Islet of Langerhans (tissue), 1 donor: Measurements from ENCODE around the gene ATG4C.

Experiments
- FAIRE-seq: peaks from one replicate; lab custom pipeline; 2011; peaks lifted over from hg19 to GRCh38; lab: Jason Lieb, UNC

Gene ATG4C

DNA sequence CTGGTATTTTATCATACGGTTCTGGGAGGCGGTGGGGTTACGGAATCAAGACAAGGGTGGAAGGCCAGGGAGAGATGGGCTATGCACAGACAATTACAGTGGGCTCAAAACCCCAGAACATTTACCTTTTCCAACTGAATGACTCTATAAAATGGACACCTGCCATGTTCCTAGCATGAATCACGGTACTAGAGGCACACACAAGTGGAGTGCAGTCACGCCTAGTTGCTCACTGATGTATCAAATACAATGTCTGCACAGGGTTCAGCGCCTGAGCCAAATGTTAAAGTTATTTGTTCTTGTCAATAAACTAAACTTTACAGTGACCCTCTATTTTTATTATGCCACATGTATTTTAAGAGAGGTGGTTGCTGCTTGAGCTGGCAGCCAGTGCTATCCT is 121.4 kb downstream of the ATG4C start:
- FAIRE-seq: no peak

GRCh38 chr1:62905872-62906271 is 121.9 kb downstream of the ATG4C start:
- FAIRE-seq: no peak

DNA sequence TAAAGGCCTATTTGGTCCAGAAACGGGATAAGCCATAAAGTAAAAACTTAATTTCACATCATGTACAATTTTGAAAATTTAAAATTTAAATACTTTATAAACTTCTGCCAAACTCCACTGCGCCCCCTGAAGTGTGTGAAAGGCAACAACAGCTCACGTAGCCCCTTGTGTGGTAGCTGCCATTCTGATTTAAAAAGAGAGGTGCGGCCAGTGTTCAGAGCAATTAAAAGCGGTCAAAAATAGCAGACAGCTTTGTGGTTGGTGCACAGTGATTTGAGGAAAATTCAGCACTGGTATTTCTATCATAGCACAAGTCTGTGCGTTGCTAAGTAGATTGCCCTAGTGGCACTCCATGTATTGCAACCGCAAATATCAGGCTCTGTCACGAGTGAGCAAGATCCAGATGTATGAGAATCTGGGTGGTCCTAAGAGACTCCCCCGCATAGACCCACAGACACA is 122.5 kb downstream of the ATG4C start:
- no peak for FAIRE-seq

- no peak for FAIRE-seq
These were observed 124.3 kb downstream of the ATG4C start for GRCh38 chr1:62908168-62908695.

DNA sequence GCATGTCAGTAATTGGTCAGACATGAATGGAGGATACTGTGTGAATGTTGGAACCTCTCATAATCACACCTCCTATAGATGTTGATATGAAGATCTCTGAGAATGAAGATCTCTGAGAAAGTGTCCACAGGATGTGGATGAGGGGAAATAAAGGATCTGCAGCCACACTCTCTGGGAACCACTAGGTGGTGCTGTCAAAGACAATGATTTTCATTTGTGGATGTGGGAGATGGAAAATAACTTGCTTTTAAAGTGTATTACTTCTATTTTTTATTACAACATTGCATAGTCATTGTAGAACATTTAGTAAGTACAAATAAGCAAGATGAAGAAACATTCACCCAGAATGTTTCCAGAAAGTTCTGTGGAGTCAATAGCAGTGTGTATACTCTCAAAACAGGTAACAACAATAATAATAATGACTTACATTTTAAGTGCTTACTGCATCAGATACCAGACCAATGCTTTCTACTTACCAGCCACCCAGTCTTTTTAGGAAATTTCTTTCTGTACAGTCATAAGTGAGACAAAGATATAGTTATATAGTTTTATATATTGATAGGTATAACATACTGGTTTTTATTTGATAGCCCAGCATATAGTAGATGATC is 128.2 kb downstream of the ATG4C start:
- no peak for FAIRE-seq
